CD4-positive, alpha-beta T cell treated with Interleukin-15 for 4 hours (primary cell): ENCODE data around the gene TPPP2.

Experiments used
- DNase-seq: peaks from one replicate; pipeline ENCODE4 v3.0.0-alpha.2; 2020; ENCODE audit warnings: low spot score

The TPPP2 gene

DNA sequence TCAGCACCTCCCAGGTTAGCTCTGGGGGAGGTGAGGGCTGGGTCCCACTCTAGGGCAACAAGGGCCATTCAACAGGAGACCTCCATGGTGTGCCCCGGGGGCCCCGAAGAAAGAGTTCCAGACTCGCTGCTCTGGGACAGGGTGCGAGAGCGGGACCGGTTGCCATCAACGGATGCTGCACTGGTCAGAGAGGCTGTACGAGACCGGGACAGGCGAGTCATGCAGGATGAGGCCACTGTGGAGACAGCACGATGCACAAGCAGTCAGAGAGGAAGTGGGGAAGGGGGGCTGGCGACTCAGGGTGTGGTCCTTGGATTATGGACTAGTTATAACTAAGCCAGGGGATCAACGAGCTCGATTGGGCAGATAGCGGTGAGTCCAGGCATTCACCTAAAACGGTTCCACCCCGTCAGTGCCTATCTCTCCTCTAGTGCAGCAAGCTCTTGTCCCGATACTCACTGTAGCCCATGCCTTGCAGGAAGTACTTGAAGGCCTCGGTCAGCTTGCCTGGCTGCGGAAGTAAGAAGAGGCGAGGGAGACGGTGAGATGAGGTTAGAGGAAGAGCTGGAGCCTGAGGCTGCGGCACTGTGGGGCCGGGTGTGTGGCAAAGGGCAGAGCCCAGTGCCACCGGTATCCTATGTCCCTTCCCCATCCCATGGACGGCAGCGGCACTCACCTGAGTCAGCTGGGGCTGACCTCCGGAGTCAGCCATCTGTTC is 12.3 kb upstream of the TPPP2 start:
- no peak for DNase-seq

DNA sequence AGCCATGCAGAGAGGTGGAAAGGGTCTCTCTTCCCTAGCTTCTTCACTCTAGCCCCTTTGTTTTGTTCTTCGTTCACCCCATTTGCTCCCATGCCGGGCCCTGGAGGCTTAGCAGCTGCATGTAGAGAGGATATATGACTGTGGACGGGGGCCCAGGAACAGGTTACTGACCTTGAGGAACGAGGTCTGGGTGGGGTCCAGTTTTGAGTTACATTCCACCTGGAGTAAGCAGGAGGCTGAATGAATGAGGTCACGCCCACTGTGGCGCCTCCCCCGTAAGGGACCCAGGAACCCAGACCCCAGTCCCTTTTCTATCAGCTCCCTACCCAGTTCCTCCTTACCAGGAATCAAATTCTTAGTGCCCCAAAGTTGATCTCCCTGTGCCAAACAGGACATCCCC is 11.7 kb upstream of the TPPP2 start:
- DNase-seq: no peak

DNA sequence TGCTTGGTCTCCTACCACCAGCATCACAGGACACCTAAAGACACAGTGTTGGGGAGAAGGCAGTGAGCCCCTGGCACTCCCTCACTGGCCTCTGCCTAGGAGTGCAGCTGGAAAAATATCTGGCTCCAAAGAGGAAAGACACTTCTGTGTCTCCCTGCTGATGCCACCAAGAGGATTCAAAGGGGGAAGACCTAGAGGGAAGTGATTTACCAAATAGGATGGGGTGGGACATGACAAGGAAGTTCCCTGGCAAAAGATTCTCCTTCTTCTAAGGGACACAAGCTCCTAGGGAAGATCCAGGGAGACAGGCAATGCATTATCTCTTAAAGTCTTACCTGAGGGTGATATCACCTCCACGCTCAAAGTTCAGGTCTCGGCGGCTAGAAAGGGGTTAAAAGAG is 11.2 kb upstream of the TPPP2 start:
- no peak for DNase-seq

DNA sequence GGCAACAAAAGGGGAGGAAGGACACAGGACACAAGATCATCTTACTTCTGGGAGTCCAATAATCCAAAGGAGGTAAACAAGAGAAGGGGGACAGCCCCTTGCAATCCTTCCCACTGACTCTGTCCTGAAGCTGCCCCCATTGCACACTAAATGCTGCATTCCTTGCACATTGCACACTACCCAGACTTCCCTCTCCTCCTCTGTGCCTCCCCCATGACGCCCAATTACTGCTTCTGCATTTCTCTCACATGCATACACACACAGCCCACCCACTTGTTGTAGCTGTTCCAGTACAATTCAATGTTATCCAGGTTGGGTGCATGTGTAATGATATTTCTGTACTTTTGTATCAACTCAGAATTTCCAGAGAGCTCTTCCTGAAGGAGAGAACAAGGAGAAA is 10.7 kb upstream of the TPPP2 start:
- no peak for DNase-seq

DNA sequence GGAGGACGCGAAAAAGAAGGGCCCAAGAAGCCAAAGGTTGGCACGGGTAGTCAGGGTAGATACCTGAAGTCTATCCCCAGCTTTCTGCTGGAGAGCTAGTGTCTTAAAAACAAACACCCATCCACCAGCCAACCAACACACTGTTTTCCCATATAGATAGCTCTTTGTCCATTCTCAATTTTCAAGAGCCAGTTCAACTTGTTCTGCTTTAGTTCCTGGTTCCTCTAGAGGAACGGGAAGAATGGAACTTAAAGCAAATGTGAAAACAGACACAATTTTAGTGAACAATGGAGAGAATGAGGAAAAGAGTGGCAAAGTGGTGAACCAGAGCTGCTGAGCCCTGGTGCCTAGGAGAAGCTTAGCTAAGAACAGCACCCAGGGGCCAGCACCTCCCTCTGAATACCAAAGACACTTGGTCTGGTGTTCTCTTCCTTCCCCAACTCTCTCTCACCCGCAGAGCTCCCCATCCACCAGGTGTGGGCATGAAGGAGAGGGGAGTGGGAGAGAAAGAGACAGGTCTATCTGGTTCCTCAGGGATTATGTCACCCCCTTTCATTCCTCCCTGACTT is 9.0 kb upstream of the TPPP2 start:
- no peak for DNase-seq

DNA sequence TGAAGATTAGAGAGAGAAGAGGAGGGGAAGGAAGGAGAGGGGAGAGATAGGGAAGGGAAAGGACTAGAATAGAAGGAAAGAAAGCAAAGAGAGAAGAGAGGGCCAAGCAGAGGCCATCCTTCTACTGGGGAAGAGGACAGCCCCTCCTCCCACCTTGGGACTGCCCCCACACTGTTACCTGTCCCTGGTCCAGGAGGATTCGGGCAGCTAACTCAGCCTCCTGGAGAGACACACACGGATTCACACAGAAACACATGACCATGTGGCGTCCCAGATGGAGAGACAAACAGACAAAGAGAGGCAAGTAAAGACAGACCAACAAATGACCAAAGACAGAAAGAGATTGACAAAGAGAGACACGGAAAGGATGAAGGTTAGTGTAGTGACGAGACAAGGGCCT is 7.3 kb upstream of the TPPP2 start:
- no peak for DNase-seq

DNA sequence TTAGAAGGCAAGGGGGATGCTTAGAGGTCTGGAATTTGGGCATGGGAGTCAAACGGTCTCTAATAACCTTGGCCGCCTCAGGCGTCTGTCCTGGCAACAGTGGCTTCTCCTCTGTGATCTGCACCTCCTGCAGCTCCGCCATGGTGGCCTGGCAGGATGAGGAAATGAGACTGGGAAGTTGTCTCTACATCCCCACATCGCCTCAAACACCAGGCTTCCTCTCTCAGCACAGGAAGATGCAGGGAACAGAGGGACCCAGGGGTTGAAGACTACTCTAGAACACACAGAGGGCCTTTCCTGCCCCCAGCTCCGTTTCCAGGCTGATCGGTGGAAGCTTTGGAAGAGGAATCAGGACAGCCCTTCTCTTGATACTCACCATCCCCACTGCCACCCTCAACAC is 6.8 kb upstream of the TPPP2 start:
- DNase-seq: no peak

DNA sequence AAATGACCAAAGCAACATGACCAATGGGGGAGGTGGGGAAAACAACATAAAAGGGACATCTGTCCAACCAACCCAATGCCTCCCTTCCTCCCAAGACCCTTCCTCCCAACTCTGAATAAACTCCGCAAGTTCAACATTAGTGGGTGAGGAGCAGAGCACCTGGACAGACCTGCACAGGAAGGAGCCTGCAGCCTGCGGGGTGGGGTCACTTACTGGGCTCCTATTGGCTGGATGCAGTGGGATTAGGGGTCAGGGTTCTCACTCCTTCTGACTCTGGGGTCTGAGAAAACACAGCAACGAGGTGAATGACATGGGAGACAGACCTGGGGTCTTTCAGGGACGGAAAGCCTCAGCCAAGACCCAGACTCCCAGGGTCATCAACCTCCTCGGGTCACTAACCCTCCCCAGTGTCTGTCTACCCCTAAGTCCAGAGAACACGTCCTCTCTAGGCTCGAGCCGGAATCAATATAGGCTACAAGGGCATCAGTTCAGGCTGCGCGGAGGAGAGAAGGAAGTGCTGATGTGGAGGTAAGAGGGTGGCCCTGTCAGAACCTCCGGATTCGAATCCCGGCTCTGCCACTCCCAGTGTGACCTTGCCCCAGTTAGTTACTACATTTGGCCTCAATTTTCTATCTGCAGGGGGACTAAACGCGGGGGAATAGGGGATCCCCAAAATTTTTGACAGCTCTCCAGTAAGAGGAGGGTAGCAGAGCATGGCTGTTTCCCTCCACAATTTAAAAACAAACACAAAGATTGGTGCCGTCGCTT is 6.0 kb upstream of the TPPP2 start:
- DNase-seq: no peak

DNA sequence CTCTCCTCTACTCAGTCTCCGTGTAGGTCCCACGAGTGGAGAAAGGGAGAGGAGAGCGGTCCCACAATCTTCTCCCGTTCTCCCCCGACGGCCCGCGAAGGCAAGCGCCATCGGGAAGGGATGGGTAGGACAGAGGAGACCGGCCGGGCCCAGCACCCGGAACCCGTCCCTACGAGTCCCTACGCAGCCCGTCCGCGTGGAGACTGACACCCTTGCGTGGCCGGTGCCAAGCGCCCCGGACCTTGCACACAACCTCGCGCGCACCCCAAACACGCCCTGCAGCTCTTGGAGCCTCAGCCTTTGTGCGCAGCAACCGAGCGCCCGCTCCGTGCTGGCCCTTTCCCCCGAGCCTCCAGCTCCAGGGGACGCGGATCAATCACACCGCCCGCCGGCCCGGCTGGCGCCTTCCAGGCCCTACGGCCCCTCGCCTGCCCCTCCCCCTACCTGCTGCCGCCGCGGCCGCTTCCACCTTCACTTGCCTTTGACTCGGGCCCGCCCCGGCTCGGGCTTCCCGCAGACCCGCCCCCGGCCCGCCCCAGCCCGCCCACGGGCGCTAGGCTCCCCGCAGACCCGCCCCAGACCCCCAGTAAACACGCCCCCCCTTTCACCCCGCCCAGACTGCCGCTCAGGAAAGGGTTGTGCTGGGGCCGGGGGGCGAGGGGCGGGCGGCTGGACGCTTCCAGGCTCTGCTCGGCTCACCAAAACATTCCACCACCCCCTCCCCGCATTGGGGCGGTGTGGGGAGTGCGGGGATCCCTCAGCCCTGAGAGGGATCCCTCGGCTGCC is 5.2 kb upstream of the TPPP2 start, which contains the start of gene NDRG2:
Gene NDRG2 (minus strand): TSS at position 477 of the 786 bp plus-strand sequence. CDS start 1,746 bp downstream, outside the sequence.
- DNase-seq: peak; percentile 76

DNA sequence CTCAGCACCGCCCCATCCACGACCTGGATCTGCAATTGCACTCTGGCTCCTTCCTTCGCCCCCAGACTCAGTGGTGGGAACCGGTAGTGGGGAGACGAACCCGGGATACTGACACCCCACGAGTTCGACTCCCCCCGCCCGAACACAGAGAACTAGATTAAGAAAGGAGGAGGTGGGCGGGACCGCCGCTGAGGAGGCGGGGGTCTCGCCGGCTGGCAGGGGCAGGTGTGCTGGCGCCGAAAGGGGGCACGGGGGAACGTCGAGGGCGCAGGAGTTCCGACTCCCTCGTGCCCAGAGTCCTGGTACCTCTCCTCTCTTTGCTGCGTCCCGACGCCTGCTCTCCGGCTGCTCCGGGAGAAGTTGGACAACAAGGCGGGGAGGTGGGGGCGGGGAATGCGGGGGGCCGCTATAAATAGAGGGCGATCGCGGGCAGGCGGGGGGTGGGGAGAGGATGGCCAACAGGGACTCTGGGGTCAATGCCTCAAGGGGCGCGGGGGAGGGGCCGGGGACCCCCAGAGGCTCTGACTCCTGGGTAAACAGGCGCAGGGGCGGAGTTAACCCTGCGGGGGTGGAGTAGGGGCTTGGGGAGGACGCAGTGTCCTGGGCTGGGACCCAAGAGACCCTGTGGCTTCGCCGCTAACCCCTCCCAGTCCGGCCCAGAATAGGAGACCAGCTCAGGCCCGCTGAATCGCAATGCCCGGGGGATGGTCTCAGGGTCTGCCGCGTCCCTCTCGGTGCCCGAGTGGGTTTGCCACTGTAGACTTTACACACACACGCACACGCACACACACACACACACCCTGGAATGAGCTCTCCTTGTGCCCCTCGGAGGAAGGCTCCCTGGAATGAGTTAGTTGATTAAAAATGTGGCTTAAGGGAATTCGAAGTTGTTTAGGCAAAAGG is 4.4 kb upstream of the TPPP2 start:
- no peak for DNase-seq

DNA sequence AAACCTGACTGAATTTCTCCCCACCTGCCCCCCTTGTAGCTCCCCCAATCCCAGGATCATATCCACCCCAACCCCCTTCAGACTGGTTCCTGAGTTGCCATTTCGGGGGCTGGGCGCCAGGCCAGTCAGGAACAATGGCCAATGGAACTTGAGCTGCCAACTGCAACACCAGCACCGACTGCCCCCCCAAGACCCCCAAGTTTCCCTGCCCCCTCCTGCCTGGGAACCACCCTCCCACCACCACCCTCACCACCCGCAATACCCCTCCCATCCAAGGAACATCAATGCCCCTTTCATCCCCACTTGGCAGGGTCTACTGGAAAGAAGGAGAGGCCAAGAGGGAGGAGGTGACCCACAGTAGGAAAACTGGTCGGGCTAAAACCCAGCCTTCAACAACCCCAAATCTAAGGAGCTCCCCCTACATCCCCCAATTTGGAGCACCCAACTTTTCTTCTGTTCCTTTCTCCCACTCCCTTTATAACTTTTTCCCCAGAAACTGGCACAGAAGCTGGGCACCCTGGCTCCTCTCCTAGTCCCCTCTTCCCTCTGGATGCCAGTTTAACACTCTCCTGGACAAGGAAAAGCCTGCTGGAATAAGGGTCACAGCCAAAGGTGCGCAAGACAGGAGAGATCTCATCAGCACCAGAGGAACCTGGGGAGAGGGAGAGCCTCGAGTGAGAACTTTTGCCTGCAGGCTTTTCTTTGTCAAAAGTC is 3.6 kb upstream of the TPPP2 start:
- DNase-seq: no peak

DNA sequence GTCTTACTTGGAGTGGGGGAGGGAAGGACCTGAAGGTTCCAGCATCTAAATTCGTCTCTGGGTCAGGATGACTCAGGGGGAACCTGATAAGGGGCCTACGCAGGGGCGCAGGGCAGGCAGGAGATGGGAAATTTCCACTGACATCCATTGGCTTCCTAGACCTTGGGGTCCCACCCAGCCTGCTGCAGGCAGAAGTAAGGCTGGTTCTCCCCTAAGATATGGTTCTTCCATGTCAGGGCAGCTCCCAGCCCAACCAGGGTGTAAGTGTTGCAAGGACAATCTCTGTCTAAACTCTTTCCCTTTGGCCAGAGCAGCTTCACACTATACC is 3.1 kb upstream of the TPPP2 start:
- no peak for DNase-seq

DNA sequence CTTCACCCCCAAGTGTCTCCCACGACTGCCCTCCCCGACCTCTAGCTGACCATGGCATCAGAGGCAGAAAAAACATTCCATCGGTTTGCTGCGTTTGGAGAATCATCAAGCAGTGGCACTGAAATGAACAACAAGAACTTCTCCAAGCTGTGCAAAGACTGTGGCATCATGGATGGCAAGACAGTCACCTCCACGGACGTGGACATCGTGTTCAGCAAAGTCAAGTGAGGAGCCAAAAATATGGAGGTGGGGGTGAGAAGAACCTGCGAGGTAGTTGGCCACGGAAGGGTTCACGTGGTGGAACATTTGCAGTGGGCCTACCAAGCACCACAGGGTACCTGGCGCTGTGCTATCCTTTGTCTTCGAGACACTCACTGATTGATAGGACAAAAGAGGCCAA is 514 bp downstream of the TPPP2 start:
- no peak for DNase-seq

DNA sequence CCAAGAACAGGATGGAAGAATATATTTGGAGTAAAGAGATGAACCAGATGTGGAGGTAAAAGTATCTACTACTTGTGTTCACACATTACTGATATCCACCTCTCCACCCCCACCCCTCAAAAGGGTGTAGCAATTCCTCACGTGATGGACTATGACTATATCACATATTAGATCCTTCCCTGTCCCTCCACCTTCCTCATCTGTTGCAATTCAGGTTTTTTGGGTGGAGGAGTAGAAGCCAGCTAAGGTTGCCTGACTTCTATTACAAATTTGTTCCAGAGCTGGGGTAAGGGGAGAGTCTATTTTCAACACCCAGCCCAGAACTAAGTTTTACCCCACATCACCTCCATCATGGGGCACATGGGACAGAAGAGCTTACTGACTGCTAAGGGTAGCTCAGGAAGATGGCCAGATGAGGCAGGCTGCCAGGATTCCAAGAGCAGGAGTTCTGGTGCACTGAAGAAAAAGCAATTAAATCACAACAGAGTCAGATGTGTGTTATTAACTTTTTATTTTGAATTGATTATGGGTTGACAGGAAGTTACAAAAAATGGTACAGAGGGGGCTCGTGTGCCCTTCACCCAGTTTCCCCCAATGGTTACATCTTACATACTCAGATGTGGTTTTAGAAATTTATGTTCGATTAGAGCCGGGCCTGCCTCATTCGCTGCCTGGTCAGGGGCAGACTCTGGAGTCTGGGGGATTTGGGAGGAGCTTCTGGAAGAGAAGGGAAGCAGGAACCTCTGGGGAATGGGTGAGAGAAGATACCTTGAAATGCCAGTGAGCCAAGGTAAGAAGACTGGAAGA is 2.5 kb downstream of the TPPP2 start:
- no peak for DNase-seq

DNA sequence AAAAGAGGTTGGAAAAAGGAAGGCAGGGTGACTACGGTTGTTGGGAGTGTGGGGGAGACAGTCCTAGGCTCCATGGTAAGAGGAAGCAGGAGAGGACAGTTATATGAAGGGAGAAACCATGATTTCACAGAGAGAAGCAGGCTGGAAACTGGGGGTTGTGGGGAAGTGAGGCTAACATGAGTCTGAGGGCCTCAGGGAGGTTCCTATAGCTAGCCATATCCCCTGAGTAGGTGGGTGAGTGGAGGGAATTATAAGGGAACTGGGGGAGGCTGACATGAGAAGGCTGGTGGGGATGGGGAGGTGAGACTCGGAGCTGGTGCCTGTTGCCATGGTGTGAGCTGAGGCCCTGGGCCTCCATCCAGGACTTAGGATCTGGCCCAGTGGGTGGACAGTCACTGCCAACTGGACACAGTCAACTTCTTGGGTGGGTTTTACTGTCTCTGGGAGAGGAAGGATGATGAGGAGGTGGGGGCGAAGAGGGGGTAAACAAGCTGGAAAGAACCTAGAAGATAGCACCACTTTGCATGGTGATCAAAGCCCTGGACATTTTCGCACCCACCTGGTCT is 3.2 kb downstream of the TPPP2 start:
- no peak for DNase-seq

DNA sequence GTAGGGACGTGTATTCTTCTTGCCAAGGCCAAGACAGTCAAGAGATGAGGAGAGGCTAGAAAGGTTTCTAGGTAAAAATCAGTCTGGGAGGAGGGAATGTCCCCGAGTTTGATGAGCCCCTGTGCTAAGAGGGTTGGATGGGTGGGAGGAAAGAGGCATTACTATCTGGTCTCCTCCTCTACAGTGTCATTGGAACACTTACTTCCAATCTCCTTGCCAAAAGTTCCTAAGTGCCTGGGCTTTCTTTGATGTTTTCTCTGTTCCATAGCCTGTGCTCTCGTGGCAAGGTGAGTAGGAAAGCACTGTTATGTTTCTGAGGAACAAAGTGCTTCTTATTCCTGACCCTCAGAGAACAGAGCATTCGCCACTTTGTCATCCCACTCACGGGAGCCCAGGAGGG is 4.7 kb downstream of the TPPP2 start, which contains the start of gene RNASE13:
Gene RNASE13 (minus strand): TSS at position 101 of the 400 bp plus-strand sequence. CDS start 519 bp downstream, outside the sequence.
- no peak for DNase-seq

DNA sequence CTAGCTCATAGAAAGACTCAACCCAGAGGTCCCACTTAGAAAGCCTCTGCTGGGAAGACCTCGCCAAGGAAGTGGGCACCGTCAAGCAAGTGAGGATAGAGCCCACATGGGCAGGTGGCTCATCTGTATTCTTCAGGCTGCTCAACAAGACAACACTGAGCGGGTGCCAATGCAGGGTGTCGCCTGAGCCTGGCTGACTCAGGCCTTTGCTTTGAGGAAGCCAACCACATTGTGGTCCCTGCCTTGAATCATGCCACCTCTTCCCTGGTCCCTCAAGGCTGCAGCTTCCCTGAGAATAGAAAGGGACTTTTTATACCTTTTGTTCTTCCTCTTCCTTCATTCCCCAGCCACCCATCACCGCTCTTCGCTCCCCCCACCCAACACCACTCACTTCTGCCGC is 6.7 kb downstream of the TPPP2 start:
- DNase-seq: no peak

DNA sequence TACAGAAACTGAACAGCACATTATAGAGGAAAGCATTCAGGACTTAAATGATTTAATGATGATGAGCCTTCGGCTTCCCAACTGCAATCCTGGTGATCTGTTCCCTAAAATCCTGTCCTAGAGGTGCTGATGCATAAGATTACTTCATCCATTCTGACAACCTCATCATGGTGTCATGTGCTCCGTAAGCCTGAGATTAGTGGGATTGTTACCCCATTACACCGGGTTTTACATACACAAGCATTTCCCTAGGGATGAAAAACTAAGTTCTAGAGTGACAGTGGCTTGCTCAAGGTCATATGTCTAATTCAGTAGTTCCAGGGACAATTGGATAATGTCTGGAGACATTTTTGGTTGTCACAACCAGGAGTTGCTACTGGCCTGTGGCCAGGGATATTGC is 7.1 kb downstream of the TPPP2 start:
- no peak for DNase-seq
